ENCODE measurements around the gene CCNY.

Gene CCNY

DNA sequence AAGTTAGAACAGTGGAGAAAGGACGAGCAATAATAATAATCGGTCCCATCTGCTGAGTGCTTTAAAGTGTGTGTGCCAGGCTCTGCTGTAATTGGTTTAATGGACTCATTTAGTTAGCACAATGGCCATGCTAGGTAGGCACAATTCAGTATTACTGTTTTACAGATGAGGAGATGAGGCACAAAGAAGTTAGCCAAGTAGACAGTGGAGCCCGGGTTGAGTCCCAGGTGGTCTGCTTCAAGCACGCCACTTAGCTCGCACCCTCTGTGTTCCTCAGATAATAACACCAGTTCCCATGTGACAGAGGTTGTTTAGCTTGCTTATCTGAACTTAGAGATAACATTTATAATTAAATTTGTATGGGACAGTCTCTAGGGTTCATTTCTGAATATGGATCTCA is 167.3 kb downstream of the CCNY start:
- H3K4me3 ChIP-seq (ENCODE audit: low read depth, low read length): no peak overlapping the region
- TF ChIP-seq, protein P1, sequence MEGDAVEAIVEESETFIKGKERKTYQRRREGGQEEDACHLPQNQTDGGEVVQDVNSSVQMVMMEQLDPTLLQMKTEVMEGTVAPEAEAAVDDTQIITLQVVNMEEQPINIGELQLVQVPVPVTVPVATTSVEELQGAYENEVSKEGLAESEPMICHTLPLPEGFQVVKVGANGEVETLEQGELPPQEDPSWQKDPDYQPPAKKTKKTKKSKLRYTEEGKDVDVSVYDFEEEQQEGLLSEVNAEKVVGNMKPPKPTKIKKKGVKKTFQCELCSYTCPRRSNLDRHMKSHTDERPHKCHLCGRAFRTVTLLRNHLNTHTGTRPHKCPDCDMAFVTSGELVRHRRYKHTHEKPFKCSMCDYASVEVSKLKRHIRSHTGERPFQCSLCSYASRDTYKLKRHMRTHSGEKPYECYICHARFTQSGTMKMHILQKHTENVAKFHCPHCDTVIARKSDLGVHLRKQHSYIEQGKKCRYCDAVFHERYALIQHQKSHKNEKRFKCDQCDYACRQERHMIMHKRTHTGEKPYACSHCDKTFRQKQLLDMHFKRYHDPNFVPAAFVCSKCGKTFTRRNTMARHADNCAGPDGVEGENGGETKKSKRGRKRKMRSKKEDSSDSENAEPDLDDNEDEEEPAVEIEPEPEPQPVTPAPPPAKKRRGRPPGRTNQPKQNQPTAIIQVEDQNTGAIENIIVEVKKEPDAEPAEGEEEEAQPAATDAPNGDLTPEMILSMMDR (IDR thresholded peaks at IDR 0.05; ENCODE audit: low read depth, low read length, missing control alignments): no peak
- in situ Hi-C loops (cut with HindIII; ENCODE audit: low sequenced_read_pairs): no loop called here
- no peak for DNase-seq (ENCODE audit: low read depth)

DNA sequence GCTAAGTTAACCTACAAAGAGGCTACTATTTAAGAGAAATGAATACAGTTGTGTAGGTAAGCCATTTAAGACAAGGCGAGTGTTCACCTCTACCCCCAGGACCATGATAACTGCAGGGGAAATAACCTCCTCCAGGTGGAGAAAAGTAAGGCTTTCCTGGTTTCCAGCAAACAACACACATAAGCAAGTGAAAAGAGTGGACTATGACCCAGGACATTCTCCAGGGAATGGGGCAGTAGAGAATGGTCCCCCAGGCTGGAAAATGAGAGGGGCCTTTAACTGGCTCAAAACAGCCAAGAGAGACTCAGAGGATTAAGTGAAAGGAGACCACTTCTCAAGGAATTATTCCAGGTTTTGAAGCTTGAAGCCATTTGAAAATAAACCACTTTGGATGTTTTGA is 167.8 kb downstream of the CCNY start:
- in situ Hi-C loops (cut with HindIII; ENCODE audit: low sequenced_read_pairs): no loop called here

DNA sequence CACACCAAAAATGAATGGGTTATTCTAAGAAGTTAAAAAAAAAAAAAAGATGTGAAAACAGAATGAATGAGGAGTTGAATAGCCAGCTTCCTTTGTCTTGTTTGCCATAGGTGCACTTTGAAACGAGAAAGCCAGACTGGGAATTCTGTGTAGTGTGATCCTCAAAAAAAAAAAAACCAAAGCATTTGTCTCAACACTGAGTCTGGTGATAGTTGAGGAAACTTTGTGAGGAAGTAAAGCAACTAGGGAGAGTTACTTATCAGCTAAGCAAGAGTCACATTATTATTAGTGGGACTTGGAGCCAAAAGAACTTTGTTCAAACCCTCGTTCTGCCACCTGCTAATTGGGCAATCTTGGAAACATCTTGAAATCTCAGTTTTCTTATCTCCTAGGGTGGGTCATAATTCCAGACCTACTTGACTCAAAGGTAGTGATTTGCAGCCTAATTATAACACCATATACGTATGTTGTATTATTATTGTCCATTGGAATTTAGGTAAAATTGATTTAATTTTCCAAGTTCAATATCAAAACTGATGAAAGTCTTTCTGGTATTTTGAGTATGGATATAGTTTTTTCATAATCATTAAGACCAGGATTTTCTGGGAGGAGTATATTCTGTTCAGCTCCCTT is 169.0 kb downstream of the CCNY start:
- in situ Hi-C loops (cut with HindIII; ENCODE audit: low sequenced_read_pairs): no loop called here
- no peak overlapping the region for H3K4me3 ChIP-seq (ENCODE audit: low read depth, low read length)
- TF ChIP-seq, protein P1 (IDR thresholded peaks at IDR 0.05; ENCODE audit: low read depth, low read length, missing control alignments): no peak
- no peak for DNase-seq (ENCODE audit: low read depth)

More for the DNA sequence above, 167.8 kb downstream of the CCNY start:
- no peak overlapping the region for H3K4me3 ChIP-seq (ENCODE audit: low read depth, low read length)
- TF ChIP-seq, protein P1 (IDR thresholded peaks at IDR 0.05; ENCODE audit: low read depth, low read length, missing control alignments): no peak
- DNase-seq (ENCODE audit: low read depth): no peak

DNA sequence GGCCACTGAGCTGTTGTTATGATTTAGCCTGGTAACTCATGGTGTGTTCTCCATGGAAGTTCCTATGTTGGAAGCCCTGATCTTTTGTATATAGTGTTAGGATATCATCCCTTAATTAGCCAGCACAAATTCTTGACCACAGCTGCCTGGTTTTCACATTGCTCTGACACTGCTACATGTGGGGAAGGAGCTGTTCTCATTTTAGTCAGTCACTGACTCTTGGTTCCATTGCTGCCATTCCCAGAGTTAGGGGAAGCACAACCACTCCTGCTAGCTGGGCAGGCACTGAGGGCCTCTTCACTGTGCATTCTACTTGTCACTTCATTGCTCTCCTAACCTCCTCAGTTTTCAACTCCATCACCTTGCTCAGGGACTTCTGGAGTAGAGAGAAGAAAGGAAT is 170.4 kb downstream of the CCNY start:
- no peak for DNase-seq (ENCODE audit: low read depth)
- in situ Hi-C loops (cut with HindIII; ENCODE audit: low sequenced_read_pairs): no loop called here
- TF ChIP-seq, protein P1 (IDR thresholded peaks at IDR 0.05; ENCODE audit: low read depth, low read length, missing control alignments): no peak
- H3K4me3 ChIP-seq (ENCODE audit: low read depth, low read length): no peak overlapping the region

DNA sequence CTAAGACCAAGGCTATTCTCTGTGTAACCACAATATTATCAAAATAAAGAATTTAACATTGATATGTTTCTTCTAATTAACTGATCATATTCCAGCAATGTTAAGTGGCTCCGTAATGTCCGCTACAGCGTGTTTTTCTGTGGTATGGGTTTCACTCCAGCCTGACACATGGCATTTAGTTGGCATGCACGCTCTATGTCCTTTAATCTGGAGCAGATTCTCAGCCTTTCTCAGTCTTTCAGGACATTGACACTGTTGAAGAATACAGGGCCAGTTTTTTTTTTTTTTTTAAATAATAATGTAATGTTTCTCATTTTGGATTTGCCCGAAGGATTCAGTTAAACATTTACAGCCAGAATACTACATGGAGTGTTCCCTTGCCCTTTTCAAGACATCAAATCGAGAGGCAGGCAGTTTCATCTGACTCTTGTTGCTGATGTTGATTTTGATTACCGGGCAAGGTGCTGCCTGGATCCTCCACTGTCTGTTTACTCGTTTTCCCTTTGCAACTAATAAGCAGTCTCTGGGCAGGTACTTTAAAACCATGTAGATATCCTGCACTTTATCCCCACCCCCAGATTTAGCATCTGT is 171.3 kb downstream of the CCNY start:
- TF ChIP-seq, protein P1 (IDR thresholded peaks at IDR 0.05; ENCODE audit: low read depth, low read length, missing control alignments): no peak
- in situ Hi-C loops (cut with HindIII; ENCODE audit: low sequenced_read_pairs): no loop called here
- DNase-seq (ENCODE audit: low read depth): no peak
- no peak overlapping the region for H3K4me3 ChIP-seq (ENCODE audit: low read depth, low read length)

DNA sequence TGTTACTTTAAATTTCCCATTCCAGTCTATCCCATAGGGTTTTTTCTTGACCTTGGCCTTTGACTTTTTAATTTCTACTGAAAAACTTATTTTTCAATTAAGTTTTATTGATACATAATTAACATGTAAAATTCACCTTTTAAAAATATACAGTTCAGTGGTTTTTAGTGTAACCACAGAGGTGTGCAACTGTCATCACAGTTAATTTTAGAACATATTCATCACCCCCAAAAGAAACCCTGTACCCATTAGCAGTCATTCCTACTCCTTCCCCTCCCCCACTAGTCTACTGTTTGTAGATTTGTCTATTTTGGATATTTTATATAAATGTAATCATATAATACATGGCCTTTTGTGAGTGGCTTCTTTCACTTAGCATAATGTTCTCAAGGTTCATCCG is 172.3 kb downstream of the CCNY start:
- no peak overlapping the region for H3K4me3 ChIP-seq (ENCODE audit: low read depth, low read length)
- TF ChIP-seq, protein P1 (IDR thresholded peaks at IDR 0.05; ENCODE audit: low read depth, low read length, missing control alignments): no peak
- in situ Hi-C loops (cut with HindIII; ENCODE audit: low sequenced_read_pairs): no loop called here
- no peak for DNase-seq (ENCODE audit: low read depth)
